SKM-1 (cell line): ENCODE measurements around the gene MTCH1.
A peak's percentile ranks its signal among the peaks of the same experiment; 100 is the strongest.

Experiments used
- DNase-seq: peaks from one replicate; lab custom pipeline; 2025; ENCODE audit not compliant: unreplicated experiment; lab: John Stamatoyannopoulos, UW

MTCH1 gene

GRCh38 chr6:36970892-36971842 lies 14.8 kb downstream of the MTCH1 start:
- no peak for DNase-seq

- DNase-seq, result no peak
These were observed 15.8 kb downstream of the MTCH1 start for GRCh38 chr6:36969988-36970891.

GRCh38 chr6:36969240-36969691 lies 16.7 kb downstream of the MTCH1 start:
- DNase-seq, result no peak

GRCh38 chr6:36968266-36968977 lies 17.6 kb downstream of the MTCH1 start:
- no peak for DNase-seq

- no peak for DNase-seq
These were observed 18.2 kb downstream of the MTCH1 start for GRCh38 chr6:36967757-36968156.

- DNase-seq, result no peak
These were observed 18.7 kb downstream of the MTCH1 start for GRCh38 chr6:36967301-36967700.

- DNase-seq, result no peak
These were observed 21.1 kb downstream of the MTCH1 start for GRCh38 chr6:36964908-36965307.

- DNase-seq, result no peak
These were observed 21.6 kb downstream of the MTCH1 start for GRCh38 chr6:36964349-36964748.

GRCh38 chr6:36963451-36964290 lies 22.3 kb downstream of the MTCH1 start:
- DNase-seq, result no peak

- peak; percentile 97 for DNase-seq
These were observed 23.1 kb downstream of the MTCH1 start for GRCh38 chr6:36962874-36963273.

GRCh38 chr6:36961441-36962435 lies 24.3 kb downstream of the MTCH1 start:
- no peak for DNase-seq

GRCh38 chr6:36959555-36960250 lies 26.3 kb downstream of the MTCH1 start:
- DNase-seq, result no peak

GRCh38 chr6:36958775-36959554 lies 27.0 kb downstream of the MTCH1 start:
- no peak for DNase-seq

GRCh38 chr6:36957773-36958271 lies 28.2 kb downstream of the MTCH1 start:
- DNase-seq, result no peak

GRCh38 chr6:36956446-36956820 lies 29.6 kb downstream of the MTCH1 start:
- no peak for DNase-seq

GRCh38 chr6:36955671-36956445 lies 30.1 kb downstream of the MTCH1 start:
- DNase-seq, result no peak

GRCh38 chr6:36955136-36955535 lies 30.9 kb downstream of the MTCH1 start:
- DNase-seq, result no peak
